ENCODE measurements around the gene CUL9. TPM values are rescaled to one million over a fixed set of nuclear protein-coding genes. Genes with fewer than 3 reads are reported as not detected.
A peak's percentile ranks its signal among the peaks of the same experiment; 100 is the strongest.

The CUL9 gene
- total and polyA plus RNA-seq, 2 donors (not counting 1 experiment from before 2014, with no cell fraction given): 6.7 to 32.2 TPM

DNA sequence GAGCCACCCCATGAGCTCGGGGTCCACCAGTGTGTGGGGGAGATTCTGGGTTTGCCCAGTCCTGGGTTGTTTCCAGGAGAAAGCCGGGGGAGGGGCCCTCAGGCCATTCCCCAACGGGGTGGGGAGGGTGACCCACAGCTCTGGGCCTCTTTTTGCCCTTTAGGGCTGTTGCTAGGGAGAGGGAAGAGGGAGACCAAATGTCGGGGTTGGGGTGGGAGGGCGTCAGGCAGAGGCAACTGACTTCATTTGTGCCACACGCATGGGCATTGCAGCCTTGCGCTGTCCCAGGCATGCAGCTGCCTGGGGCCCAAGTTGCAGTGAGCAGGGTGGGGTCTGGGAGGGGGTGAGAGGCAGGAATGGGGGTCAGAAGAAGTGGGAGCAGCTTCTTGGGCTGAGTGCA lies 1.9 kb upstream of the CUL9 start:
- Histone ChIP-seq H3K36me3 (ENCODE audit: control insufficient read depth, insufficient read depth, low read length) (peaks cover 38% of the 10 kb centered on the region), H3K79me2 (ENCODE audit: control insufficient read depth, insufficient read depth, low read length) (peaks cover 17% of the 10 kb centered on the region), H3K27me3 (ENCODE audit: control insufficient read depth, insufficient read depth, low read length) (no peaks in the 10 kb centered on the region), H3K4me2 (ENCODE audit: extremely low read depth, insufficient read depth, low read length) (no peak overlapping the region), H4K20me1 (ENCODE audit: control insufficient read depth, extremely low read depth, insufficient read depth, low read length) (no peaks in the 10 kb centered on the region), H3K27ac (ENCODE audit: insufficient read depth, low read length) (no peak overlapping the region), H3K4me3 (replicated peaks in 1 of 4; ENCODE audit: control extremely low read depth in 1 of 4, insufficient read depth in 1 of 4, low read depth in 3 of 4, low read length in 4 of 4) (no peak overlapping the region), H3K9me3 (ENCODE audit: control insufficient read depth, insufficient read depth, low read depth, low read length) (no peaks in the 10 kb centered on the region), H2AFZ (ENCODE audit: low read length) (no peak overlapping the region), H3K9ac (ENCODE audit: insufficient read depth, low read length) (no peak overlapping the region), H3K4me1 (ENCODE audit: control insufficient read depth, extremely low read depth, insufficient read depth, low read length) (peaks cover 13% of the 10 kb centered on the region)
- no peak for DNase-seq (ENCODE audit: low read depth in 2 of 2)
- no peak for TF ChIP-seq EZH2 (IDR thresholded peaks at IDR 0.05; ENCODE audit: low read length, missing control alignments)
- TF ChIP-seq CTCF (conservative IDR thresholded peaks at IDR 0.05 in 1 of 2, IDR thresholded peaks at IDR 0.05 in 1 of 2; ENCODE audit: low read depth in 1 of 2, low read length in 2 of 2): no peak

DNA sequence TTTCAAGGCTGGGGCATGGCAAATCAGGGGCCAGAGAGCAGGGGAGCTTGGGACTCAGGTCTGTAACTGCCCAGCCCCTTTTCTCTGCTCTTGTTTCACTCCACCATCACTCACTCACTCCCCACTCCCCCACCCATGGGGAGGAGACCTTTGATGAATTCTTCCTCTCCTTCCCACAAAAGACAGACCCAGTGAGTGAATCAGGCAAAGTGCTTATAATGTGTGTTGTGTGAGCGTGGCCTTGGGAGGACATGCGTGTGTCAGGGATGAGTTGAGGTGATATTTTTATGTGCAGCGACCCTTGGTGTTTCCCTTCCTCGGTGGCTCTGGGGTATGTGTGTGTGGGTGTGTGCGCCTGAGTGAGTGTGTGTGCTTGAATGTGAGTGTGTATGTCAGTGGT lies 1.0 kb upstream of the CUL9 start:
- TF ChIP-seq CTCF (conservative IDR thresholded peaks at IDR 0.05 in 1 of 2, IDR thresholded peaks at IDR 0.05 in 1 of 2; ENCODE audit: low read depth in 1 of 2, low read length in 2 of 2) (no peak), EZH2 (IDR thresholded peaks at IDR 0.05; ENCODE audit: low read length, missing control alignments) (no peak)
- H3K9ac ChIP-seq (ENCODE audit: insufficient read depth, low read length): no peak overlapping the region
- peaks cover 6% of the 10 kb centered on the region for H3K4me1 ChIP-seq (ENCODE audit: control insufficient read depth, extremely low read depth, insufficient read depth, low read length)
- peak overlapping the region; percentile 35 for H3K4me2 ChIP-seq (ENCODE audit: extremely low read depth, insufficient read depth, low read length)
- H2AFZ ChIP-seq (ENCODE audit: low read length): no peak overlapping the region
- H3K4me3 ChIP-seq (replicated peaks in 1 of 4; ENCODE audit: control extremely low read depth in 1 of 4, insufficient read depth in 1 of 4, low read depth in 3 of 4, low read length in 4 of 4): peak overlapping the region in 1 of 4 experiments; percentile 92
- no peaks in the 10 kb centered on the region for H3K27me3 ChIP-seq (ENCODE audit: control insufficient read depth, insufficient read depth, low read length)
- peak in 1 of 2 donors; percentile 41 for DNase-seq (ENCODE audit: low read depth in 2 of 2)
- H3K79me2 ChIP-seq (ENCODE audit: control insufficient read depth, insufficient read depth, low read length): peaks cover 11% of the 10 kb centered on the region
- H4K20me1 ChIP-seq (ENCODE audit: control insufficient read depth, extremely low read depth, insufficient read depth, low read length): no peaks in the 10 kb centered on the region
- peak overlapping the region; percentile 28 for H3K27ac ChIP-seq (ENCODE audit: insufficient read depth, low read length)
- peaks cover 33% of the 10 kb centered on the region for H3K36me3 ChIP-seq (ENCODE audit: control insufficient read depth, insufficient read depth, low read length)
- H3K9me3 ChIP-seq (ENCODE audit: control insufficient read depth, insufficient read depth, low read depth, low read length): no peaks in the 10 kb centered on the region

GRCh38 chr6:43181621-43181941 lies 415 bp upstream of the CUL9 start:
- H4K20me1 ChIP-seq (ENCODE audit: control insufficient read depth, extremely low read depth, insufficient read depth, low read length): no peaks in the 10 kb centered on the region
- H3K27me3 ChIP-seq (ENCODE audit: control insufficient read depth, insufficient read depth, low read length): no peaks in the 10 kb centered on the region
- H3K4me2 ChIP-seq (ENCODE audit: extremely low read depth, insufficient read depth, low read length): peak overlapping the region; percentile 97
- DNase-seq (ENCODE audit: low read depth in 2 of 2): no peak
- H3K27ac ChIP-seq (ENCODE audit: insufficient read depth, low read length): peak overlapping the region; percentile 67
- H3K36me3 ChIP-seq (ENCODE audit: control insufficient read depth, insufficient read depth, low read length): peaks cover 32% of the 10 kb centered on the region
- H3K9me3 ChIP-seq (ENCODE audit: control insufficient read depth, insufficient read depth, low read depth, low read length): no peaks in the 10 kb centered on the region
- peaks cover 5% of the 10 kb centered on the region for H3K79me2 ChIP-seq (ENCODE audit: control insufficient read depth, insufficient read depth, low read length)
- peak overlapping the region; percentile 57 to 92 (median 74) for H3K4me3 ChIP-seq (replicated peaks in 1 of 4; ENCODE audit: control extremely low read depth in 1 of 4, insufficient read depth in 1 of 4, low read depth in 3 of 4, low read length in 4 of 4)
- peak overlapping the region; percentile 63 for H3K9ac ChIP-seq (ENCODE audit: insufficient read depth, low read length)
- TF ChIP-seq CTCF (conservative IDR thresholded peaks at IDR 0.05 in 1 of 2, IDR thresholded peaks at IDR 0.05 in 1 of 2; ENCODE audit: low read depth in 1 of 2, low read length in 2 of 2) (no peak), EZH2 (IDR thresholded peaks at IDR 0.05; ENCODE audit: low read length, missing control alignments) (no peak)
- H3K4me1 ChIP-seq (ENCODE audit: control insufficient read depth, extremely low read depth, insufficient read depth, low read length): peaks cover 6% of the 10 kb centered on the region
- H2AFZ ChIP-seq (ENCODE audit: low read length): peak overlapping the region; percentile 33

All from fibroblast of lung (primary cell).